GM12872 (cell line): Measurements from ENCODE around the gene SLC25A11.

ENCODE experiments used
- TF ChIP-seq, protein P1 (sequence below): IDR thresholded peaks from 3 replicates; pipeline ENCODE4 v1.5.1; 2011; ENCODE audit warnings: low read depth, mild to moderate bottlenecking, low read length, moderate library complexity; ENCODE audit not compliant: insufficient read depth

Gene SLC25A11, protein sequence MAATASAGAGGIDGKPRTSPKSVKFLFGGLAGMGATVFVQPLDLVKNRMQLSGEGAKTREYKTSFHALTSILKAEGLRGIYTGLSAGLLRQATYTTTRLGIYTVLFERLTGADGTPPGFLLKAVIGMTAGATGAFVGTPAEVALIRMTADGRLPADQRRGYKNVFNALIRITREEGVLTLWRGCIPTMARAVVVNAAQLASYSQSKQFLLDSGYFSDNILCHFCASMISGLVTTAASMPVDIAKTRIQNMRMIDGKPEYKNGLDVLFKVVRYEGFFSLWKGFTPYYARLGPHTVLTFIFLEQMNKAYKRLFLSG

DNA sequence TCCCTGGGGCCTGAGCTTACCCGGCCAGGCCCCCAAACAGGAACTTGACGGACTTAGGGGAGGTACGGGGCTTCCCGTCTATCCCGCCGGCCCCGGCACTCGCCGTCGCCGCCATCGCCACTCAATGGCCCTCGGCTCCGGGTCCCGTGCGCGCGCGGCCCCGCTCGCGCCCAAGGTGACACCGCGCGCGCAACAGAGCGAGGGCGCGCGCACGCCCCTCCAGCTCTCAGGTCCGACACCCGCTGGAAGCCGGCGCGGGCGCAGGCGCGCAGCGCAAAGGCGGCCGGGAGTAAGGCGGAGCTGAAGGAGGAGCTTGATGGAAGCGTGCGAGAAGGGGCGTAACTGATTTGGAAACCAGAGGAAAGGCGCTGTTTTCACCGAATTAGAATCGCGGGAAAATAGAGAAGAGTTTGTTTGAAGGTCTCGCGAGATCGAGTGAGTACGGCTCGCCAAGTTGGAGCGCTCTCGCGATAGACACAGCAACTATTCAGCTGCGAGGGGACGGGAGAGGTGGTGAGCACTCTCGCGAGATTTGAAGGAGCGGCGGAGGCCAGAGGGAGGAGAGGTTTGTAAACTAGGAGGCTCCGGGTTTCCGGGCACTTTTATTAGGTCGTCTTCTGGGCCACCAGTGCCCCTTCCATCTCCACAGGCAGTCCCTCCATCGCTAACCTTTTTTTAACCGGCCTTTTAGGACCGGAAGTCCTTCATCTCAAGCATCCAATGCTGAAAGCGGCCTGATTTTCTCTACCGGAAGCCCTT lies at the start of gene SLC25A11, which contains the start of gene RNF167:
Gene SLC25A11 (minus strand): TSS at position 251 of the 759 bp plus-strand sequence. CDS start 136 bp downstream, at position 115.
Gene RNF167 (plus strand): TSS at position 473 of the 759 bp plus-strand sequence. CDS start 642 bp downstream, outside the sequence.
- TF ChIP-seq, protein P1, sequence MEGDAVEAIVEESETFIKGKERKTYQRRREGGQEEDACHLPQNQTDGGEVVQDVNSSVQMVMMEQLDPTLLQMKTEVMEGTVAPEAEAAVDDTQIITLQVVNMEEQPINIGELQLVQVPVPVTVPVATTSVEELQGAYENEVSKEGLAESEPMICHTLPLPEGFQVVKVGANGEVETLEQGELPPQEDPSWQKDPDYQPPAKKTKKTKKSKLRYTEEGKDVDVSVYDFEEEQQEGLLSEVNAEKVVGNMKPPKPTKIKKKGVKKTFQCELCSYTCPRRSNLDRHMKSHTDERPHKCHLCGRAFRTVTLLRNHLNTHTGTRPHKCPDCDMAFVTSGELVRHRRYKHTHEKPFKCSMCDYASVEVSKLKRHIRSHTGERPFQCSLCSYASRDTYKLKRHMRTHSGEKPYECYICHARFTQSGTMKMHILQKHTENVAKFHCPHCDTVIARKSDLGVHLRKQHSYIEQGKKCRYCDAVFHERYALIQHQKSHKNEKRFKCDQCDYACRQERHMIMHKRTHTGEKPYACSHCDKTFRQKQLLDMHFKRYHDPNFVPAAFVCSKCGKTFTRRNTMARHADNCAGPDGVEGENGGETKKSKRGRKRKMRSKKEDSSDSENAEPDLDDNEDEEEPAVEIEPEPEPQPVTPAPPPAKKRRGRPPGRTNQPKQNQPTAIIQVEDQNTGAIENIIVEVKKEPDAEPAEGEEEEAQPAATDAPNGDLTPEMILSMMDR, result no peak

DNA sequence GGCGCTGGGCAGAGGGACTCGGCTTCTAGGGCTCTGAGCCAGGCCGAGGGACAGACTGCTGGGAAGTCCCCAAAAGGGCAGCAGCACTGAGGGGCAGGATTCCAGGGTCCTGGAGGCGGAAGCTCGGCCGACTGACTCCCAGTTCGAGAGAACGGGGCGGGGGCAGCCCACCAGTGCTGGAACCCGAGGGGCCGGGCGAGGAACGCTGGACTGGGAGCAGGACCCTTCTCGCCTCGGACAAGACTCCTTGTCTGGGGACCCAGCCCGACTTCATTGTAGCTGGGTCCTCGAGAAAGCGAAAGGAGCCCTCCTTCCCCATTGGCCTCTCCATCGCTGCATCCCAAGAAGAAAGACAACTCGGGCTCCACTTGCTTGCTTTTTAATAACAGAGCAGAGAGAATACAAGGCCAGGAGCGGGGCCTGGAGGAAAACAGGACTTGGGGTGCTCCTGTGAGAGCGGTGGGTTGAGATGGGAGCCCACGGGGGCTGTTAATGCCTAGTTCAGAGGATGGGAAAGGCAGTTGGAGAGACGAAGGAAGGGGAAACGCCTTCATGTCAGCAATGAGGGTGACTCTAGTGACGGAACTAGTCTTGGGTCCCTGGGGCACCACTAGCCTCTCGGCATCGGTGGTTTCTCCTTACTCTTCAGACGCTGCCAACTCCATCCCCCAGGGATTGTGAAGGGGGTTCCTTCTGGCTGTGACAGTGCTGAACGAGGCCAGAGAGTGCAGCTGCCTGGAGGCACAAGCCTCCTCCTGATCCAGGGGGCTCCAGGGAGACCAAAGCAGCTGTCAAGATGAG lies 48.1 kb upstream of the SLC25A11 start:
- TF ChIP-seq, protein P1, result no peak

DNA sequence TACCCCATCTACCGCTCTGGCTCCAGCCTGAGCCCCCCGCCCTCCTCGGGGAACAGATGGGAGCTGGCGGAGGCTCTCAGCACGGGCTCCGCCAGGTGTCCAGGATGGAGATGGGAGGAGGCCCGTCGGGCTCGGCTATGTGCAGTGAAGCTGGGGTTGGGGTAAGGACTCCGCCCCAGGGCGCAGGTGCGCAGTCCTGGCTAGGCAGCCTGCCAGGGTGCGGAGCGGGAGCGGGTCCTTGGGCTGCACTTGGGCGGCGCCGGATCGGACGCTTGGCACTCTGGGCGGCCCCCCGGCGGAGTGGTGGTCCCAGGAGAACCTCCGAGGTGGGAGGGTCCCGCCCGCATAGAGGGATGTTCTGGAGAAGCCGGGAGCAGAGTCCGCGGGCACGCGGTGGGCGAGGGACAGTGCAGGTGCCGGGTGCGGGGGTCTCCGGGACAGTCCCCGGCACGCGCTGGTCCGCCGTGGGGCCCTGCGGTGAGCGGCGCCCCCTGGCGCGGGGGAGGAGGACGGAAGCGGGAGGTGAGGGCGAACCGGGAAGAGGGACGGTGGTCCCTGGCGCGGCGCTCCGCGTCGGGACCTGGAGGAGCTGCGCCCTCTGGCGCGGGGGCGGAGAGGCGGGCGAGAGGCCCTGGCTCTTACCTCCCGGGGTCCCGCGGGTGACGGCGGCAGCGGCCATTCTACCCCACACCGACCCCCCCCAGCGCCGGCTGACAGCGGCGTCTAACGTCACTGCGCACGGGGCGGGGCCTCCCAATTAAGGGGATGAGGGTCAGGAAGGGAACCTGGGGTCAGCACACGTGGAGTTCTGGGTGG lies 47.3 kb upstream of the SLC25A11 start, which contains the start of gene CAMTA2:
Gene CAMTA2 (minus strand): TSS at position 725 of the 816 bp plus-strand sequence. CDS start 1,453 bp downstream, outside the sequence.
- TF ChIP-seq, protein P1, result peak; percentile 79

DNA sequence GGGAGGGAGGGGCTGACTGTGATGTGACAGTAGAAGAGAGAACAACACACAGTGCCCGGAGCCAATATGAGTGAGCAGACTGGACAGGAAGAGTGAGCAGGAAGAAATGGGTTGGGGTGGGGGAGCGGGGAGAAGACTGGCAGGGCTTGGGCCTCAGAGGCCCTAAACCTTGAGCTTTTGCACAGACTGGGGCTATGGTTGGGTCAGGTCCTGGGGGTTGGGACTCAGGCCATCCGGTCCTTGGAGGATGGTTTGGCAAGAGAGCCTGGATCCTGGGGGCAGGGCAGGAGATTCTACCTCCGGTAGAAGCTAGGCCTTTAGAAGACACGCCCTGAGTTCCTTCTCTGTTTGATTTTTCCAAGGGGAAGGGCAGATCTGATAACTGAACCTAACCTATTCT lies 46.6 kb upstream of the SLC25A11 start:
- TF ChIP-seq, protein P1, result no peak

DNA sequence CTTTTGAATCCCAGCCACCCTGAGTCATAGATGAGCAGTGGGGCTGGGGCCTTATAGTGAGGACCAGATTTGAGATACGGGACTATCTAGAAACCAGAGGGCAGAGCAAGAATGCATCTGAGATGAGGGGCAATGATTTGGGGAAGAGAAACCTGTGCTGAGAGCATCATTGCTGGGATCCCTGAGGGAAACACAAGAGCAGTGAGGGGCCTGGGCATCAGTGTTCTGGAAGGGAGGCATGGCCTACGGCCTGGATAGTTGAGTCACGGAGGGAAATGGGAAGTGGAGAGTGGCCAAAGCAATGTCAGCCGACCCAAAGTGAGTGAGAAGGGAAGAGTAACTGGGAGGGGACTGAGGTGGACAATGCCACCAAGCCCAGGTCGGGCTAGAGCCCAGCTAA lies 42.5 kb upstream of the SLC25A11 start:
- TF ChIP-seq, protein P1, result no peak

DNA sequence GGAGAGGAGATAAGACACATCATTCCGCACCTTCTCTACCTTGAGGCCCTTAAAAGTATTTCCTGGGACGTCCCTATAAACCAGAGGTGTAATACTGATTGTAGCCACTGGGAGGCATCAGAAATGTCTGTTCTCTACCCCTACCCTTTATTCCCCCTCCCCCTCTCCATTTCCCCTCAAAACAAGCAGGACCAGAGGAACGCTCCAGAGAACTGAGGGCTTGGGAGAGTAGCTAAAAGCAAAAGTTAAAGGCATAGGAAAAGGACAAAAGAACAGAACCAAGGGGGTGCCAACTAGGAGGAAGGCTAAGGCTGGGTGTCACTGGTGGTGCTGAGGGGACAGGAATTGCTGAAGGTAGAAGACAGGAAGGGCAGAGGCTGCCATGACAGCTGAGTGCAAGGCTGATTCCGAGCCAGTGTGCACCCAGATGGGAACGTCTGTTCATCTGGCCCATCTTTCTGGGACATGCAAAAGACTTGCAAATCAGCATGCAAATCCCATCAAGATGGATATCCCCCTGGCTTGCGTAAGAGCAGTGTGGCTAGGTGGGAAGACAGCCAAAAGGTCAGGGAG lies 40.9 kb upstream of the SLC25A11 start:
- TF ChIP-seq, protein P1, result peak; percentile 81
